Glomerular endothelial cell (primary cell): ENCODE data around the gene IL11. TPM values are rescaled to one million over a fixed set of nuclear protein-coding genes. Genes with fewer than 3 reads are reported as not detected.

ENCODE experiments used
- DNase-seq: peaks from one replicate; pipeline ENCODE4 v3.0.0-alpha.2; 2011; ENCODE audit warnings: low read depth, low spot score; ENCODE audit errors: extremely low read depth
- total RNA-seq: library from RNA; depleted of rRNA; stranded (reverse); fragments of >200 nt; gene quantifications from 2 replicates; pipeline ENCODE4 v1.2.3, GENCODE V29; 2015

IL11 gene
- total RNA-seq, 1 donor from 2014 or later = 3.1 TPM

- DNase-seq = no peak
Measured at GRCh38 chr19:55353803-55354697, 16.2 kb downstream of the IL11 start.

DNA sequence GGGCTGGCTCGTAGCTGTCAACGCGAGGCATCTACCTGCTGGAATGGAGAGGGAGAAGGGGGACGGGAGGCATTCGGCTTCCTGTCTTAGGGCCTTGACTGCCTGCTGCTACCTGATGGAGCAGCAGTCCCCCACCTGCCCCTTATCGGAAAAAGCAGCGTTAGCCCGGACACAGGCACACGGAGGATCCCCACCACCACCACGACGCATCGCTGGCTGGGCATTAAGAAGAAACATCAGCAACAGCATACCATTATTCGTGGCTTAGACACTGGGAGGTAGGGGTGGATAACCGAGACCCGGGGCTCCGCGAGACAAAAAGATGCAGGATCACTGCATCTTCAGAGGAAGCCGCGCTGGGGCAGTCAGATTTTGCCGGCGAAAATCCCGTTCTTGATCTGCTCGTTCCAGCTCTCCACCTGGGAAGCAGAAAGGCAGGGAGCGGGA, 16.9 kb downstream of the IL11 start:
- no peak for DNase-seq

GRCh38 chr19:55352549-55353145, 17.6 kb downstream of the IL11 start:
- DNase-seq = no peak

GRCh38 chr19:55352040-55352439, 18.2 kb downstream of the IL11 start:
- no peak for DNase-seq

- no peak for DNase-seq
Measured at GRCh38 chr19:55350620-55351315, 19.5 kb downstream of the IL11 start.

DNA sequence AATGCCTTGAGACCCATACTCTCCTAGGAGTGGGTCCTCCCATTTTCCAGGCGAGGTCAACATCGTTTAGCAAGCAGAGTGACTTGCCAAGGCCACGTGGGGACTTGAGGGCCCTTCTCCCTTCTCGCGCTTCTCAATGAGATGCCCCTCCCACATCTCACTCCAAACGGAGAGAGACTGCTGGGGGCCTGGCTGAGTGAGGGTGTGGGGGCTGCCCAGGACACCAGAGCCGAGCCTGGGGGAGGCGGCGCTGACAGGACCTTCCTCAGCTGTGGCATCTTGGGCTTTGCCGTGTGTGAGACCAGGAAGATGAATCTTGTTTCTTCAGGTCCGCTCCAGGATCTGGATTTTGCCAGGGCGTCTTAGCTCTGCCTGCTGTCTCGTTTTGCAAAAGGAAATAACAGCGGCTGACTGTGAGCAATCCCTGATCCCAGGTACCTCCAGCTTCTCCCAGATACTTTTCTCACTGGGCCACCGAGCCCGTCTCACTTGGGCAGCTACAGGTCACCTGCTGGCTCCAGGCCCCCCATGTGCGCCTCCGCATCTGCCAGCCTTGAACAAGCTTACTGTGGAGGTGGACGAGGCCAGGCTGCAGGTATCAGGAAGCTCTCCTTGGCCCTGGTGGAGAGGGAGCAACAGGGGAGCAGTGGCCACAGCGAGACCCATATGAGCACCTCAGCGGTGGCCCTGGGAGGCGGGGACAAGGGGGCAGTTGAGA, 21.8 kb downstream of the IL11 start:
- no peak for DNase-seq

GRCh38 chr19:55347442-55348009, 22.7 kb downstream of the IL11 start:
- DNase-seq = no peak

DNA sequence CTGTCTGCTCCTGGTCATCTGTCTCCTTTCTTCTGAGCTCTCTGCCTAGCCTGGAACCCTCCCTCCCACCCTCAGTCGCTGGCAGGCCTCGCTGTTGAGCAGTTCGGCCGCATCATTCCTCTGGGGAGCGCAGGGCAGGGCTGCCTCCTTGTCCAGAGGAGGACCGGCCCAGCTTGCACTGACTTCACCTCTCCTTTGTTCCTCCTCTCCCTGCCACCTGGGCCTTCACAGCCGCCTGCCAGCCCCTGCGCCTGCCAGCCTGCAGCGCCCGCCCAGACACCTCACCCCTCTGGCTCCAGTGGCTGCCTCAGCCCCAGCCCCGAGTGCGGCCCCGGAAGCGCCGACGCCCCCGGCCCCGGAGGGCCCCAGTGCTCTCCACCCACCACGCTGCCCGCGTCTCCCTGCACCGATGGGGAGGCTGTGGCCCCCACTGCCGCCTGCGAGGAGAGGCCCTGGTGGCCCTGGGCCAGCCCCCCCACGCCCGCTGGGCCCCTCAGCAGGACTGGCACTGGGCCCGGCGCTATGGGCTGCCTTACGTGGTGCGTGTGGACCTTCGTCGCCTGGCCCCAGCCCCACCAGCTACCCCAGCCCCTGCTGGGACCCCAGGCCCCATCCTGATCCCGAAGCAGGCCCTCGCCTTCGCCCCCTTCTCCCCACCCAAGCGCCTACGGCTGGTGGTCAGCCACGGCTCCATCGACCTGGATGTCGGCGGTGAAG, 23.4 kb downstream of the IL11 start:
- no peak for DNase-seq

DNA sequence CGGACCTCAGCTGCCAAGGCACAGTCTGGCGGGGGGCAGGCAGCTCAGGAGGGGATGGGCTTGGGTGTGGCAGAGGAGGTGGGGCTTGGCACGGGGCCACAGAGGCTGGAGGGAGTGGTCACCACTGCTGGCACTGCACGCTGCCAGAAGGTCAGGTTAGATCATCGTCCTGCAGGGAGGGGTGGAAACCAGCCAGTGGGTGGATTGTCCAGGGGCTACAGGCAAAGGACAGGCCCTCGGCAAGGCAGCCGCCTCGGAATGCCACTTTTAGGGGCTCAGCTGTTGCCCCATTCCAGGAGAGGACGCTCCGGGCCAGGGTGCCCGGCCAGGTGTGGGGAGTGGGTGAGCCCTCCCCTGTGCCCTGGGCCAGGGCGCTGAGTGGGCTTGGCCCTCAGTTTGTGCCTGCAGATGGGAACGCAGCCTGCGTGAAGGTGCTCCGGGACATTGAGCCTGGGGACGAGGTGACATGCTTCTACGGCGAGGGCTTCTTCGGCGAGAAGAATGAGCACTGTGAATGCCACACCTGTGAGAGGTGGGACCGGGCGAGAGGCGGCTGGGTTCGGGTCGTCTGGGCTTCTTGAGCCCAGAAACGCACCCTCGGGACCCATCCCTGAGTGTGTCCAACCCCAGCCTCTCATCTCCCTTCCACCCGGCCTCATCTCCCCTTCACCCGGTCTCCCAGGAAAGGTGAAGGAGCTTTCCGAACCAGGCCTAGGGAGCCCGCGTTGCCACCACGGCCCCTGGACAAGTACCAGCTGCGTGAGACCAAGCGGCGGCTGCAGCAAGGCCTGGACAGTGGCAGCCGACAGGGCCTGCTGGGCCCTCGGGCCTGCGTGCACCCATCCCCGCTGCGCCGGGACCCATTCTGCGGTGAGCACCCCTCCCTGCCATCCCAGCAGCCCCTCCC, 24.2 kb downstream of the IL11 start:
- no peak for DNase-seq

GRCh38 chr19:55345101-55345817, 25.0 kb downstream of the IL11 start:
- no peak for DNase-seq

DNA sequence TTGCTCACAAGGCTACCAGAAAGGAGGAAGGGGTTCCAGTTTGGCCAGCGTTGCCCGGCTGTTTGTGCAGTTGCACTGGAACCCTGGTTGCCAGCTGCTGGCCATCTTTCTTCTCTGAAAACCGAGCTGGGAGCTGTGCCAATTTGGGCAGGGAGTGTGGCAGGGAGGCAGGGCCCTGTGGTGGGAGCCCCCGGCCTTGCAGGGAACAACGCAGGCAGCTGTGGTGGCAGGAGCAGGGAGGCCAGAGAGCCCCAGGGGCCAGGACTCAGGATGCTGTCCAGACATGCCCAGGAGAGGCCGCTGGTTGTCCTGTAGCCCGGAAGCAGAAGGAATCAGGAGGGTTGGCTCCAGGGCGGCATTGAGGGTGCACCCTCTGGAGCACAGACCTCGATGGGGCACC, 25.8 kb downstream of the IL11 start:
- DNase-seq = no peak

- no peak for DNase-seq
Measured at GRCh38 chr19:55341595-55342531, 28.4 kb downstream of the IL11 start.

- no peak for DNase-seq
Measured at GRCh38 chr19:55341171-55341588, 29.1 kb downstream of the IL11 start.

DNA sequence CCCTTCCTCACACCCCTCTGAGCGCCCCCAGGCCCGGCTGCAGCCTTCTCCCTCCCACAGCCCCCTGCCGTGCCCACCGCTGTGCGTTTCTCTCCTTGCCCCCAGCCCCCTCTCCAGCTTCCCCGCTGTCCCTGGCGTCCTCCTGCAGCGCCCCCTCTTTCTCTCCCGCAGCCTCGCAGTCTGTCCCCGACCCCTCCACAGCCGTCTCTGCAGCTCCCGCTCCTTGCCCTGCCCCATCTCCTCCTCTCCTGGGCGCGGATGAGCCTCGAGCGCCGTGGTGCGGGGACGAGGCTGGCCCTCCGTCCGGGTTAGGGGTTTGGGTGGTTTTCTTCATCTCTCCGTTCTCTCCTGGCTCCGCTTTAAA, 29.5 kb downstream of the IL11 start:
- DNase-seq = no peak

GRCh38 chr19:55339889-55340783, 30.1 kb downstream of the IL11 start:
- DNase-seq = no peak
